Activated naive CD4-positive, alpha-beta T cell treated with anti-CD3 and anti-CD28 coated beads, Interleukin-2, amount 10 ng/mL, durations not matched to agents 7 days and 5 days (primary cell): Measurements from ENCODE around the gene PRDM15.
A peak's percentile ranks its signal among the peaks of the same experiment; 100 is the strongest.

Source experiments
- CTCF ChIA-PET: fragments of 350-600 bp; sonication (Branson Sonifier 250); formaldehyde crosslinking; loops from one replicate; lab custom pipeline; 2021; ENCODE audit warnings: antibody characterized with exemption; lab: Charles Lee
- DNase-seq: peaks from one replicate; pipeline ENCODE4 v3.0.0-alpha.2; 2020
- H3K27ac Mint-ChIP-seq: one replicate; pipeline ENCODE4 v1.8.0; 2021; ENCODE audit warnings: mild to moderate bottlenecking, moderate library complexity, mixed read lengths
- H3K27me3 Mint-ChIP-seq: one replicate; pipeline ENCODE4 v1.8.0; 2021; ENCODE audit warnings: mild to moderate bottlenecking, mixed read lengths
- H3K36me3 Mint-ChIP-seq: one replicate; pipeline ENCODE4 v1.8.0; 2021; ENCODE audit warnings: mixed read lengths
- H3K4me1 Mint-ChIP-seq: one replicate; pipeline ENCODE4 v1.8.0; 2021; ENCODE audit warnings: mixed read lengths
- H3K4me3 Mint-ChIP-seq: one replicate; pipeline ENCODE4 v1.8.0; 2021; ENCODE audit warnings: mild to moderate bottlenecking, moderate library complexity, mixed read lengths
- H3K9me3 Mint-ChIP-seq: one replicate; pipeline ENCODE4 v1.8.0; 2021; ENCODE audit warnings: mixed read lengths

Gene PRDM15

GRCh38 chr21:41900401-41900800, 21.3 kb upstream of the PRDM15 start:
- Mint-ChIP-seq H3K36me3 (peaks cover 11% of the 10 kb centered on the region), H3K4me3 (no peak overlapping the region), H3K27ac (no peak overlapping the region), H3K9me3 (no peaks in the 10 kb centered on the region), H3K27me3 (no peaks in the 10 kb centered on the region), H3K4me1 (peaks cover 40% of the 10 kb centered on the region)
- no peak for DNase-seq
- CTCF ChIA-PET = no interaction called here

GRCh38 chr21:41899426-41900202, 20.5 kb upstream of the PRDM15 start:
- CTCF ChIA-PET = interaction anchor here (1.6 kb wide), 1 partner anchor 22 kb away, joined by 4 read pairs; no protein-coding TSS in a partner anchor
- Mint-ChIP-seq H3K27ac (peak overlapping the region; percentile 77), H3K27me3 (no peaks in the 10 kb centered on the region), H3K4me1 (peaks cover 43% of the 10 kb centered on the region), H3K9me3 (no peaks in the 10 kb centered on the region), H3K36me3 (peaks cover 11% of the 10 kb centered on the region), H3K4me3 (no peak overlapping the region)
- DNase-seq = peak; percentile 44

- peaks cover 43% of the 10 kb centered on the region for H3K4me1 Mint-ChIP-seq
- H3K27ac Mint-ChIP-seq = no peak overlapping the region
- no peak overlapping the region for H3K4me3 Mint-ChIP-seq
- H3K27me3 Mint-ChIP-seq = no peaks in the 10 kb centered on the region
- no peaks in the 10 kb centered on the region for H3K9me3 Mint-ChIP-seq
- CTCF ChIA-PET = interaction anchor here (1.6 kb wide), 1 partner anchor 21 kb away, joined by 4 read pairs; no protein-coding TSS in a partner anchor
- no peak for DNase-seq
- H3K36me3 Mint-ChIP-seq = peaks cover 11% of the 10 kb centered on the region
Measured at GRCh38 chr21:41898998-41899397, 19.9 kb upstream of the PRDM15 start.

- CTCF ChIA-PET = interaction anchor here (0.9 to 1.6 kb wide), 2 partner anchors 20 to 220 kb away, joined by 3 to 4 read pairs; no protein-coding TSS in a partner anchor
- Mint-ChIP-seq H3K36me3 (peaks cover 11% of the 10 kb centered on the region), H3K27ac (no peak overlapping the region), H3K4me3 (no peak overlapping the region), H3K9me3 (no peaks in the 10 kb centered on the region), H3K27me3 (no peaks in the 10 kb centered on the region), H3K4me1 (peaks cover 43% of the 10 kb centered on the region)
- no peak for DNase-seq
Measured at GRCh38 chr21:41897700-41898099, 18.6 kb upstream of the PRDM15 start.

- no peaks in the 10 kb centered on the region for H3K27me3 Mint-ChIP-seq
- H3K36me3 Mint-ChIP-seq = peaks cover 11% of the 10 kb centered on the region
- no peak for DNase-seq
- H3K9me3 Mint-ChIP-seq = no peaks in the 10 kb centered on the region
- CTCF ChIA-PET = no interaction called here
- H3K4me3 Mint-ChIP-seq = no peak overlapping the region
- H3K4me1 Mint-ChIP-seq = peaks cover 43% of the 10 kb centered on the region
- no peak overlapping the region for H3K27ac Mint-ChIP-seq
Measured at GRCh38 chr21:41897047-41897669, 18.0 kb upstream of the PRDM15 start.

GRCh38 chr21:41895643-41896493, 16.7 kb upstream of the PRDM15 start:
- Mint-ChIP-seq H3K27me3 (no peaks in the 10 kb centered on the region), H3K9me3 (no peaks in the 10 kb centered on the region), H3K27ac (no peak overlapping the region), H3K4me3 (no peak overlapping the region), H3K36me3 (peaks cover 4% of the 10 kb centered on the region), H3K4me1 (peaks cover 35% of the 10 kb centered on the region)
- DNase-seq = peak; percentile 81
- CTCF ChIA-PET = interaction anchor here (0.6 to 1.1 kb wide), 4 partner anchors 10 to 212 kb away, joined by 3 to 4 read pairs (median 3); no protein-coding TSS in a partner anchor

- Mint-ChIP-seq H3K27ac (no peak overlapping the region), H3K36me3 (peaks cover 4% of the 10 kb centered on the region), H3K9me3 (no peaks in the 10 kb centered on the region), H3K27me3 (no peaks in the 10 kb centered on the region), H3K4me3 (no peak overlapping the region), H3K4me1 (peaks cover 33% of the 10 kb centered on the region)
- no peak for DNase-seq
- CTCF ChIA-PET = interaction anchor here (0.7 to 1.1 kb wide), 3 partner anchors 9 to 213 kb away, joined by 3 to 4 read pairs (median 3); no protein-coding TSS in a partner anchor
Measured at GRCh38 chr21:41894922-41895557, 15.9 kb upstream of the PRDM15 start.

GRCh38 chr21:41894511-41894910, 15.4 kb upstream of the PRDM15 start:
- H3K27ac Mint-ChIP-seq = no peak overlapping the region
- CTCF ChIA-PET = interaction anchor here (0.7 kb wide), 1 partner anchor 9 kb away, joined by 3 read pairs; no protein-coding TSS in a partner anchor
- no peak for DNase-seq
- H3K36me3 Mint-ChIP-seq = peaks cover 4% of the 10 kb centered on the region
- peaks cover 29% of the 10 kb centered on the region for H3K4me1 Mint-ChIP-seq
- no peaks in the 10 kb centered on the region for H3K9me3 Mint-ChIP-seq
- no peaks in the 10 kb centered on the region for H3K27me3 Mint-ChIP-seq
- no peak overlapping the region for H3K4me3 Mint-ChIP-seq

GRCh38 chr21:41892726-41893125, 13.6 kb upstream of the PRDM15 start:
- no peak for DNase-seq
- H3K27ac Mint-ChIP-seq = no peak overlapping the region
- H3K4me1 Mint-ChIP-seq = peaks cover 19% of the 10 kb centered on the region
- no peaks in the 10 kb centered on the region for H3K27me3 Mint-ChIP-seq
- no peak overlapping the region for H3K4me3 Mint-ChIP-seq
- H3K36me3 Mint-ChIP-seq = peaks cover 3% of the 10 kb centered on the region
- CTCF ChIA-PET = no interaction called here
- no peaks in the 10 kb centered on the region for H3K9me3 Mint-ChIP-seq

- CTCF ChIA-PET = no interaction called here
Measured at GRCh38 chr21:41891132-41891531, 12.0 kb upstream of the PRDM15 start.

GRCh38 chr21:41890355-41890754, 11.2 kb upstream of the PRDM15 start:
- no peaks in the 10 kb centered on the region for H3K36me3 Mint-ChIP-seq
- H3K9me3 Mint-ChIP-seq = no peaks in the 10 kb centered on the region
- DNase-seq = no peak
- no peak overlapping the region for H3K4me3 Mint-ChIP-seq
- no peak overlapping the region for H3K27ac Mint-ChIP-seq
- peaks cover 2% of the 10 kb centered on the region for H3K4me1 Mint-ChIP-seq
- CTCF ChIA-PET = no interaction called here
- H3K27me3 Mint-ChIP-seq = peaks cover 6% of the 10 kb centered on the region

More at GRCh38 chr21:41891132-41891531, 12.0 kb upstream of the PRDM15 start:
- Mint-ChIP-seq H3K27ac (no peak overlapping the region), H3K27me3 (no peaks in the 10 kb centered on the region), H3K4me1 (peaks cover 10% of the 10 kb centered on the region), H3K9me3 (no peaks in the 10 kb centered on the region), H3K4me3 (no peak overlapping the region), H3K36me3 (peaks cover 3% of the 10 kb centered on the region)
- no peak for DNase-seq

GRCh38 chr21:41888749-41889376, 9.7 kb upstream of the PRDM15 start:
- CTCF ChIA-PET = no interaction called here
- Mint-ChIP-seq H3K9me3 (no peaks in the 10 kb centered on the region), H3K27me3 (peaks cover 21% of the 10 kb centered on the region), H3K36me3 (no peaks in the 10 kb centered on the region), H3K4me3 (no peak overlapping the region), H3K27ac (no peak overlapping the region), H3K4me1 (no peaks in the 10 kb centered on the region)
- DNase-seq = no peak

GRCh38 chr21:41887667-41888066, 8.5 kb upstream of the PRDM15 start:
- CTCF ChIA-PET = interaction anchor here (3.9 kb wide), 1 partner anchor 221 kb away, joined by 9 read pairs; no protein-coding TSS in a partner anchor
- Mint-ChIP-seq H3K9me3 (no peaks in the 10 kb centered on the region), H3K4me3 (no peak overlapping the region), H3K27ac (no peak overlapping the region), H3K27me3 (peaks cover 25% of the 10 kb centered on the region), H3K36me3 (no peaks in the 10 kb centered on the region), H3K4me1 (no peaks in the 10 kb centered on the region)
- no peak for DNase-seq
